Measurements from ENCODE around the gene ZBTB7C.

The ZBTB7C gene

GRCh38 chr18:48042431-48042830 is 366.8 kb downstream of the ZBTB7C start:
- H3K4me3 ChIP-seq (ENCODE audit: low read depth, low read length), result no peak overlapping the region
- TF ChIP-seq CTCF (IDR thresholded peaks at IDR 0.05; ENCODE audit: control insufficient read depth, extremely low read depth, insufficient read depth), result no peak
- DNase-seq (ENCODE audit: low read depth), result no peak

- DNase-seq (ENCODE audit: low read depth), result no peak
- TF ChIP-seq CTCF (IDR thresholded peaks at IDR 0.05; ENCODE audit: control insufficient read depth, extremely low read depth, insufficient read depth), result no peak
- H3K4me3 ChIP-seq (ENCODE audit: low read depth, low read length), result no peak overlapping the region
These were observed 368.6 kb downstream of the ZBTB7C start for GRCh38 chr18:48040457-48041110.

DNA sequence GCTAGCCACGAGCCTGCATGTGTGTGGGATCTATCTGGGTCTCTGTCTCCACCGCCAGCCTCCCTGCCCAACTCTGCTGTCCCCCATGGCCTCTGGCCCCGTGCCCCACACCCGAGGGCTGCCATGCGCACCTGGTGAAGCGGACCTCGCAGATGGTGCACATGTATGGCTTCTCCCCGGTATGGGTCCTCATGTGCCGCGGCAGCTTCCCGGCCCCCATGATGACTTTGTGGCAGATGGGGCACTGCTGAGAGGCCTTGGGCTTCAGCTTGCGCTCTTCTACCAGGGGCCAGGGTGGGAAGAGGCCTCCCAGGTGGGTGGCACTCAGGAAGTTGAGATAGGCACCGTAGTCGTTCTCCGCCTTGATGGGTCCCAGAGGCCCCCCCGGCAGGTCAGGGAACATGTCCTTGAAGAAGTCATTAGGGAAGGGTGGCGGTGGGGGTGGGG is 369.4 kb downstream of the ZBTB7C start:
- H3K4me3 ChIP-seq (ENCODE audit: low read depth, low read length), result no peak overlapping the region
- DNase-seq (ENCODE audit: low read depth), result no peak
- TF ChIP-seq CTCF (IDR thresholded peaks at IDR 0.05; ENCODE audit: control insufficient read depth, extremely low read depth, insufficient read depth), result no peak

DNA sequence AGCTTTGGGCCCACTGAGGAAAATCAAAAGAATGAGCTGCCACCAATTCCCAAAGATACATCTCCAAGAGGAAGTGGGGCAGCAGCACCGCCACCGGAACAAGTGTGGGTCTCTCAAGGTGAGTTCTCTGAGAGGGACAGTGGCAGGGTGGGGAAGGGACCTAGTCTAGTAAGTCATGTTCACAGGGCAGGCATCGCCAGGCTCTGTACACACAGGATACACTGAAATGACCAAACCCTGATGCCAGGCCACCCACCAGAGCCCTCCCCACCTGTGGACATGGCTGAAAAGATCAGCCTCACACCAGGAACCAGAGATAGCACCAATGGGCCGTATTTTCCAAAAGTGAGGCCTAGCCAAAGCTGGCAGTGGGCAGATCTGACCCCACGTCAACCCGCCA is 370.5 kb downstream of the ZBTB7C start:
- H3K4me3 ChIP-seq (ENCODE audit: low read depth, low read length), result no peak overlapping the region
- no peak for DNase-seq (ENCODE audit: low read depth)
- TF ChIP-seq CTCF (IDR thresholded peaks at IDR 0.05; ENCODE audit: control insufficient read depth, extremely low read depth, insufficient read depth), result no peak

DNA sequence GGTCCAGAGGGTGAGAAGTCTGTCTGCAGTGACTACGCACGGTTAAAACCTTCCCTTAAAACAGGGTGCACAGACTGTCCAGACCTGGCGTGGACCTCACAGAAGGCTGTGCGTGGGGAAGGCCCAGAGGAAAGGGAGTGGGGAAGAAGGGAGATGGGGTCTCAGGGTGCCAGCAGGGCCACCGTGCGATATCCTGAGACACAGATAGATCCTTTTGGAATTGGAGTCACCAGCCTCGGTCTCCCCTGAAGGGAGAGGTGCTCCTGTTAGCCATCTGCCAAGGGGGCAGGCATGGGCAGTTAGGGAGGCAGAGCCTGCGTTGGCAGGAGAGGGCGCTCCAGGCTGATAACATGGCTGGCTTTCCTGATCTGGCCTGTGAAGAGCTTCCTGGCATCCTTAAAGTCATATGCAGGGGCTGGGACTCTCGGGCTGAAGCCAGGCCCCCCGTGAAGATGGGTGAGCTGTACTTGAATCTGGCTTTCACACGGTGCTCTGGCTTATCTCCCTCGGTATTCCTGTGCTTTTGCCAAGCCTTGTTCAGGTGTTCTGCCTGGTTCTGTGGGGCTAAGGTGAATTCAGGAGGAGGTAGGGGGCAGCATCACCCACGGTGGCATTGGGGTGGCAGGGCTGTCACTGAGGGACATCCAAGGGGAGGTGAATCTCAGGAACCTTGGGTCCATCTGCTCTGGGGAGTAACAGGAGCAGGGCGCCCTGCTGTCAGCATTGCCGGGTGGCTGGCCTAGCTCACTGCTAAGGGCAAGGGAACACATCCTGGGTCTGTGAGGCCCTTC is 371.5 kb downstream of the ZBTB7C start:
- TF ChIP-seq CTCF (IDR thresholded peaks at IDR 0.05; ENCODE audit: control insufficient read depth, extremely low read depth, insufficient read depth), result peak; percentile 51

DNA sequence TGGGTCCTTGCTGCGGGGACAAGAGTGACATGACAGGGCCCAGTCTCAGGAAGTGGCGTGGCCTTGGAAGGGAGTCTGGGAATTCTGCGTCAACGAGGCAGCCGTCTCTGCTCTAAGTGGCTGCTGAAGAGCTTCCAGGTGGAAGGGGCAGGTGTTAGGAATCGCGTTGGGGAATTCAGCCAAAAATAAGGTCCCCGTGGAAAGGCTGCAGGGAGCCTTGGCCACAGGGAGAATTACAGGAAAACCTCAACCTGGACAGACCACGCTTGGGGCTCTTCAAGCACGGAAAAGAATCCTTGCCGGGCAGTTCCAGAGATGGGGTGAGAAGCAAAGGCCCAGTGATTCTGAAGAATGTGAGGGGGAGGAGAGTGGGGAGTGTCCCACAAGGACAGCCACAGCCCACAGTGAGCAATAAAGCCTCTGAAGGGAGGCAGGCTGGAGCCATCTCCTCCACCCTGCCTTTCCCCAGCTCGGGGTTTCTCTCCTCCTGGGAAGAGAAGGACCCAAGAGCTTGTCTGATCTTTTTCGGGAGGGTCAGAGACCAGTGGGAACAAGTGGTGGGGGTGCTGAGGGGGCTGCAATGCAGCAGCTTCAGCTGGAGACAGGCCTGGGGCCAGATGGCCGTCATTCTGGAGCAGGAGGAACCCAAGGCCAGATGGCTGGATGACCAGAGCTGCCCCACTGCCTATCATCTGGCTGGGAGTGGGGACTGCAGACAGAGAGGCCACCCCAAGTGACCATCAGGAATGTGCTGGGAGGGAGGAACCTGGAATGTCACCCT is 372.4 kb downstream of the ZBTB7C start:
- TF ChIP-seq CTCF (IDR thresholded peaks at IDR 0.05; ENCODE audit: control insufficient read depth, extremely low read depth, insufficient read depth), result no peak
- no peak overlapping the region for H3K4me3 ChIP-seq (ENCODE audit: low read depth, low read length)
- no peak for DNase-seq (ENCODE audit: low read depth)

More for the DNA sequence above, 371.5 kb downstream of the ZBTB7C start:
- no peak for DNase-seq (ENCODE audit: low read depth)
- no peak overlapping the region for H3K4me3 ChIP-seq (ENCODE audit: low read depth, low read length)

Measured in LNCaP clone FGC (cell line).